HS-5 (cell line): Measurements from ENCODE around the gene ULK1.
A peak's percentile ranks its signal among the peaks of the same experiment; 100 is the strongest.
"Not testable (repeated sequence)": the region's sequence is repeated elsewhere in the genome, so short reads cannot be mapped to it uniquely, and the experiment has no call there.

ENCODE experiments used
- DNase-seq: peaks from one replicate; pipeline ENCODE4 v3.0.0-alpha.2; 2012; ENCODE audit warnings: low read depth

The ULK1 gene

GRCh38 chr12:131862084-131862441, 32.4 kb upstream of the ULK1 start:
- no peak for DNase-seq

DNA sequence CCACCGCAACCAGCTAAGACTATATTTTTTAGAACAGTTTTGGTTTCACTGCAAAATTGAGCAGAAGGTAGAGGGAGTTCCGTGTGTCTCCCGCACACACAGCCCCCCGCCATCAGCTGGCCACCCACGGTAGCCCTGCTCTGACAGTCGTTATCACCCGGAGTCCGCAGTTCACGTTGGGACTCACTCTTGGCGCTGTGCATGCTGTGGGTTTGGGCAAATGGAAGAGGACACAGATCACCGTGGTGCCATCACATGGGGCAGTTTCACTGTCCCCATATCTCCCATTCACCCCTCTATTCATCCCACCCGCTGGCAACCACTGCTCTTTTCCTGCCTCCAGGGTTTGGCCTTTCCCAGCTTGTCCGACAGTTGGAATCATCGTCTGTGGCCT, 31.8 kb upstream of the ULK1 start:
- DNase-seq = no peak

- no peak for DNase-seq
These were observed 31.3 kb upstream of the ULK1 start for GRCh38 chr12:131862994-131863710.

GRCh38 chr12:131863711-131864396, 30.6 kb upstream of the ULK1 start:
- DNase-seq = no peak

DNA sequence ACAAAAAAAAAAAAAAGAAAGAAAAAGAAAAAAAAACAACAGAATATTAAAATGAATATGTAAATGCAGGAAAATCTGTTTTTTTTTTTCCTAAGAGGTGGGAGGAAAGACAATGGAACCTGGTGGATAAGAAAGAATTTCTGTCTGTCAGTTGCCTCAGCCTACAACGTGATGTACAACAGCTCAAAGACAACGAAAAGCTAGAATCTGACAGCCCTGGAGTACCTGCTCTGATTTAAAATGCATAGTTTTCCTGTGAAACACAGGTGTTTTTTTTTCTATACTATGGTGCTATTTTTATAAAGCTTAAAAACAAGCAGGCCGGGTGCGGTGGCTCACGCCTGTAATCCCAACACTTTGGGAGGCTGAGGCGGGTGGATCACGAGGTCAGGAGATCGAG, 30.0 kb upstream of the ULK1 start:
- no peak for DNase-seq

- DNase-seq = peak; percentile 46
These were observed 29.1 kb upstream of the ULK1 start for GRCh38 chr12:131865180-131865875.

- DNase-seq = no peak
These were observed 27.0 kb upstream of the ULK1 start for GRCh38 chr12:131867471-131867870.

GRCh38 chr12:131867891-131868675, 26.3 kb upstream of the ULK1 start:
- DNase-seq = no peak

DNA sequence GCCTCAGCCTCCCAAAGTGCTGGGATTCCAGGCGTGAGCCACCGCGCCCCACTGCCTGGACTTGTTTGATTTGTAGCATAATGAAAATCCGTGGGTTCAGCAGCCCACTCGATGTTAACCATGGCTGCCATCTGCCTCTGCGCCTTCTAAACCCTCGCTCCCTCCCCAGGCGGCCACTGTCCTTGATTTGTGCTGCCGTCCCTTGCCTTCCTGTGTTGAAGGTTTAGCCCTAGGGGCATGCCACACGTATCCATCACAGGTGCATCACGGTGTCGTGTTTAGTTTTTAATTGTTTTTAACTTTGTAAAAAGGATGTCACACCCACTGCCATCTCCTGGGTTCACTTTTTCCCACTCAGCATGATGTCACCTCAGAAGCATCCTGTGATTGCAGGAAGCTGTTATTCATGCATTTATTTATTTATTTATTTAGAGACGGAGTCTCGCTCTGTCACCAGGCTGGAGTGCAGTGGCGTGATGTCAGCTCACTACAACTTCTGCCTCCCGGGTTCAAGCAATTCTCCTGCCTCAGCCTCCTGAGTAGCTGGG, 24.5 kb upstream of the ULK1 start:
- no peak for DNase-seq

DNA sequence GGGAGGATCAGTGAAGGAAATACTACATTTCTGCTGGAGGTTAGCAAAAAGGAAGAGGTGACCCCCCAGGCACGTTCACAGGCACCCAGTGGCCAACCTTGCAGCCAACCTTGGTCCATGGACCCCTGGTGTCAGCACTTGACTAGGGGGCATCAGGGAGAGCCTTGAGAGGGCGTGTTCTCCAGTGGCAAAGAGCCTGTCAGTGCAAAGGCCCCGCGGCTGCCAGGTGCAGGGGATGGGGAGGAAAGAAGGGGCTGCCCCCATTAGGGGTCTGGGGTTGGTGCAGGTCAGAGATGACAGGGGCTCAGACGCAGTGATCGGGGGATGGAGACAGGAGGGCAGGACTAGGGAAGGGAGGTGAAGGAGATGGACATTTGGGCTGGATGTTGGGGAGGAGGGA, 22.7 kb upstream of the ULK1 start:
- DNase-seq = no peak

DNA sequence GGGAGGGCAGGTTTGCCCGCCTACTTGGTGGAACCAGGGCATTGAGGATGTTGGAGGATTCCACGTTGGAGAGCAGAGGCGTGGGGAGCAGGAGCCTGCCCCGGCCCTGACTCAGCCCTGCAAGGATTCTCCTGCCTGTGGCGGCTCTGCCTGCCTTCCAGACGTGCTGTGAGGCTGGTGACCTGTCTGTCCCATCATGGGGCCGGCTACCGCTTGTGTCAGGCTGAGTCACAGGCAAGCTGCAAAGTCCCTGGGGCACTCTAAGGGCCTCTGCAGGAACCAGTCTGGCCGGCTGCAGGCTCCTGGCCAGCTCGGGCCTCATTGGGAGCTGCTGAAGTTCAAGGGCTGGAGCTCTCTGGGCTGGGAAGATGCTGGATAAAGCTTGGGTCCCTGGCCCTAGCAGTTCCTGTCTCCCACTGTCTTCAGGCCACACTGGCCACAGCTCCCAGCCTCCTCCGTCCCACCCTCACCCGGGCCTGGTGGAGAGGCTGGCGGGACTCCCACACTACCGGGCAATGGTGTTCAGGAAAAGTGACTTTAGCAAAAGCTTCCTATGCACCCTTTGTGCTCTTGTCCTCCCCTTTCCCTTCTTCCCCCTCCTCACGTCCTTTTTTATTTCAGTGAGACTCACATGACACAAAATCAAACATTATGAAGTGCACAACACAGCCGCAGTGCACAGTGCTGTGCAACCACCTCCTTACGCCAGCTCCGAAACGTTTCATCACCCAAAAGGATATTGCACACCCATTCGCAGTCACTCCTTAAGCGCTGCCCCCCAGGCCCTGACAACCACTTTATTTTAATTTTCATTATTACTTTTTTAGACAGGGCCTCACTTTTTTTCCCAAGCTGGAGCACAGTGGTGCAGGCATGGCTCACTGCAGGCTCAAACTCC, 22.0 kb upstream of the ULK1 start:
- DNase-seq = peak; percentile 69

DNA sequence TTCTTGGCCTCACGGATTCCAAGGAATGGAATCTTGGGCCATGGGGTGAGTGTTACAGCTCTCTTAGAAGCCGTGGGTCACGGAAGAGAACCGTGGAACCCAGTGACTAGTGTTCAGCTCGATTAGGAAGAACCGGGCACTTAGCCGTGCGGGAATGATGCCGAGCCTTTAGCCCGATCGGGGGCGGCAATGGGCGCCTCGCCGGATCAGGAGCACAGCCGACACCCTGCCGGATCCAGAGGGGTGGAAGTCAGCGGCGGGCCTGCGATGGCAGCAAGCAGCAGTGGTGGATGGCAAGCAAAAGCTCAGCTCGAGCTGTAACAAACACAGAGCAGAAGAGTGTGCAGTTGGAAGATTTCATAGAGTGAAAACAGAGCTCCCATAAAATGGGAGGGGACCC, 21.1 kb upstream of the ULK1 start:
- DNase-seq = no peak

DNA sequence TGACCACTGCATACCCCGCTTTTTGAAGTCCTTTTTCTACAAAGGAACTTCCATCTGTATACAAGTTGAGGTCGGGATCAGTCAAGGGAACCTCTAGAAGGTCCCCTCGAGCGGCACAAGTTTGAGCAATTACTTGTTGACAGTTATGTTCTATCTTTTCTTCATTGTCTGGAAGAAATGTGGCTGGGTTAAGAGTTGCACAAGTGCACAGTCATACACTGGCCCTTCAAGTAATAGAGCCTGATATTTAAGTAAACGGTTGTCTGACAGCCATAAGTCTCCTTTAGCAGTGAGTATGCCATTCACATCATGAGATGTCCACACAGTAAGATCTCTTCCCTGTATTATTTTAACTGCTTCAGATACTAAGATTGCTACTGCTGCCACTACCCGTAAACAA, 19.4 kb upstream of the ULK1 start:
- DNase-seq = not testable (repeated sequence)

DNA sequence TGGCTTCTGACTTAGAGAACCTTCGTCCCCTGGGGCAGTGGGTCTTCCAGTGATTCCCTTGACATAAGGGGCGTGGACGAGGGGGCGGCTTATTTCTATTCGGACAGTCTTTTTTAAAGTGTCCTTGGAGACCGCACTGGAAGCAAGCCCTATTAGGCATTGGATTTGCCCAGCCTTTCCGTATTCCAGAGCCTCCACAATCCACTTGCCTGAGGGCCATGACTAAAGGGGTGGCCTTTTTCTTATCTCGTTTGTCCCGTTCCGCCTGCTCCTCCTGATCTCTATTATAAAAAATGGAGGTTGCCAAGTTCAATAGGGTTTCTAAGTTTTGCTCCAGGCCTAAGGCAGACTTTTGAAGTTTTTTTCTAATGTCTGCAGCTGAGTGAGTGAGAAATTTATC, 17.2 kb upstream of the ULK1 start:
- DNase-seq = not testable (repeated sequence)

DNA sequence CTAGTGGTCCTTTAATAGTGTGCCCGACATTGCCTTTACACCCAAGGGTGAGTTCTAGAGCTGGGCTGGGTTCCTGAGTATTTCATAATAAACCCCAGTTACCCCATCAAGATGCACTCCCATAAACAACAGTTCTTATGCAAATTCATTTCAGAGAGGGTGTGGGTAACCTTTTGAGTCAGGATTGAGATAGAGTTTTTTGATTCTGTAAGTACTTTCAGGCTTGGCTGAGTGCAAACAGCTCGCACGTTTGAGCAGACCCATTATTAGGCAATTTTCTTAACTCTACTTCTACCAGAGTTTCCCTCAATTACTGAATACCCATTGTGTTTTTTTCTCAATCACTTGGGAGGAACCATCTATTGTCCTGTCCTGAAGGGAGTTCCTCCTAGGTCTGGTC, 16.0 kb upstream of the ULK1 start:
- DNase-seq = not testable (repeated sequence)

DNA sequence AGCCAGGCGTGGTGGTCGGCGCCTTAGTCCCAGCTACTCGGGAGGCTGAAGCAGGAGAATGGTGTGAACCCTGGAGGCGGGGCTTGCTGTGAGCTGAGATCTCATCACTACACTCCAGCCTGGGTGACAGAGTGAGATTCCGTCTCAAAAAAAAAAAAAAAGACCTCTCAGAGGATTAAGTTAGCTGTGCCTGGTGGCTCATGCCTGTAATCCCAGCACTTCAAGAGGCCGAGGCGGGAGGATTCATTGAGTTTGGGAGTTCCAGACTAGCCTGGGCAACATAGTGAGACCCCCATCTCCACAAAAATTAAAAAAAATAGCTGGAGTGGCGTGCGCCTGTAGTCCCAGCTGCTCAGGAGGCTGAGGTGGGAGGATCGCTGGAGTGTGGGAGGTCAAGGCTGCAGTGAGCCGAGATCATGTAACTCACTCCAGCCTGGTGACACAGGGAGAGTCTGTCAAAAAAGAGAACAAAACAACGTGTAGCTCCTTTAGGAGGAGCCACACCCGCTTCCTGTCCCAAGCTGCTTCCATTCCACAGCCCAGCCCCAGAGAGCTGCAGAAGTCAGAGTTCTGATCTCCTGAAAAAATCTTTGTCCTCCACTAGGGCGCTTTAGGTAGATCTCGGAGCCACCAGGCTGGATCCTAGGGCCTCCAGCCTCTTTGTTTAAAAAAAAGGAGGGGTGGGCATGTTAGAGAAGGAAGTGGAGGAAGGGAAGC, 11.5 kb upstream of the ULK1 start:
- DNase-seq = no peak

DNA sequence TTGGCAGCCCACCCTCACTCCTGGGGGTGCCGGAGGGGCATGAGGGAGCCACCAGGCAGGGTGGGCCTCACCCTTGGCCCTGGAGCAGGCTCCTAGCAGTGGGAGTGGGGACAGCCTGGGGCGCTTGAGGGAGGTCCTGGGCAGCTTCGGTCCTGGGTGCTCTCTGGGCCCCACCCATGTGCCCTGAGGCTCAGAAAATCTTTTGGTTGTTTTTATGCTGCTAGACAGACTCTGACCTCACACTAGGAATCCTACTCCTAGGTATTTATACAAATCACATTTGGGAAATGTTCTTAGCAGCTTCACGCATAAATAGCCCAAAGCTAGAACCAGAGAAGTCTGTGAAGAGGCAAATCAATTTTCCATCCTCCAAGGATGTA, 10.9 kb upstream of the ULK1 start:
- no peak for DNase-seq

- DNase-seq = not testable (repeated sequence)
These were observed 9.3 kb upstream of the ULK1 start for GRCh38 chr12:131885076-131885475.

DNA sequence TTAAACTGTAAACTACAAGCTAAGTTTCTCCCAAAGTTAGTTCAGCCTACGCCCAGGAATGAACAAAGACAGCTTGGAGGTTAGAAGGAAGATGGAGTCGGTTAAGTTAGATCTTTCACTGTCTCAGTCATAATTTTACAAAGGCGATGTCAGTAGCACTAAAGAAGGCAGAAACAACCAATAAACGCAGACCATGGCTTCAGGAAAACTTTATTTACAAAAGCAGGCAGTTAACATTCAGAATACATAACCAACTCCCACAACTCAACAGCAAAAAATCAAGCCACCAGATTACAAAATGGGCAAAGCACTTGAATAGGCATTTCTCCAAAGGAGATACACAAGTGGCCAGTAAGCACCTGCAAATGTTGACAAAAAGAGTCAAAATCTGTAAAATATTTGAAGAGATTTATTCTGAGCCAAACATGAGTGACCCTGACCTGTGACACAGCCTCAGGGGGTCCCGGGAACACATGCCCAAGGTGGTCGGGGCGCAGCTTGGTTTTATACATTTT, 8.8 kb upstream of the ULK1 start:
- DNase-seq = no peak

- DNase-seq = not testable (repeated sequence)
These were observed 2.7 kb upstream of the ULK1 start for GRCh38 chr12:131891722-131892121.
